Naive thymus-derived CD4-positive, alpha-beta T cell (primary cell): ENCODE measurements around the gene ECHS1. TPM values are rescaled to one million over a fixed set of nuclear protein-coding genes. Genes with fewer than 3 reads are reported as not detected.

ENCODE experiments used
- ATAC-seq: fragments of 150-1000 bp; cut with Tn5 transposase; 2 replicates; pipeline ENCODE4 v1.10.0; 2021; ENCODE audit warnings: mild to moderate bottlenecking, moderate library complexity
- CTCF ChIA-PET: fragments of 350-600 bp; sonication (Branson Sonifier 250); formaldehyde crosslinking; loops from one replicate; lab custom pipeline; 2021; ENCODE audit warnings: antibody characterized with exemption; lab: Charles Lee
- POLR2A ChIA-PET: fragments of 350-600 bp; sonication (Branson Sonifier 250); formaldehyde crosslinking; loops from one replicate; lab custom pipeline; 2021; ENCODE audit warnings: antibody characterized with exemption, inconsistent platforms; lab: Charles Lee
- DNase-seq, 9 donors: peaks; one replicate each; pipeline versions ENCODE4 v3.0.0 to v3.0.0-alpha.2; 2020 to 2022; ENCODE audit warnings: mixed read lengths in 1 of 9
- H3K27ac ChIP-seq: one replicate; pipeline ENCODE4 v1.7.0; 2013; ENCODE audit warnings: mild to moderate bottlenecking, low read depth, low read length, moderate library complexity
- H3K27me3 ChIP-seq, 2 donors: one replicate each; pipeline ENCODE4 v1.7.0; 2013; ENCODE audit warnings: low read length in 2 of 2, mild to moderate bottlenecking in 2 of 2, moderate library complexity in 2 of 2; ENCODE audit not compliant: control insufficient read depth in 2 of 2, insufficient read depth in 2 of 2
- H3K36me3 ChIP-seq, 3 experiments: 1 replicate in 2 of 3; 2 replicates in 1 of 3; pipeline ENCODE4 v1.7.0; 2013; ENCODE audit warnings: low read length in 3 of 3, mild to moderate bottlenecking in 3 of 3, moderate library complexity in 1 of 3; ENCODE audit not compliant: insufficient read depth in 3 of 3, control insufficient read depth in 2 of 3
- H3K4me1 ChIP-seq, 2 donors: one replicate each; pipeline ENCODE4 v1.7.0; 2013; ENCODE audit warnings: low read length in 2 of 2, mild to moderate bottlenecking in 2 of 2, moderate library complexity in 1 of 2; ENCODE audit not compliant: control insufficient read depth in 2 of 2, insufficient read depth in 2 of 2
- H3K4me3 ChIP-seq: 2 replicates; pipeline ENCODE4 v1.7.0; 2013; ENCODE audit warnings: mild to moderate bottlenecking, low read length
- H3K9me3 ChIP-seq, 3 experiments: 1 replicate in 2 of 3; 2 replicates in 1 of 3; pipeline ENCODE4 v1.7.0; 2013; ENCODE audit warnings: low read length in 3 of 3; ENCODE audit not compliant: control insufficient read depth in 2 of 3
- H3K27ac Mint-ChIP-seq, 9 donors: one replicate each; pipeline ENCODE4 v1.8.0; 2020 to 2022; ENCODE audit warnings: mixed read lengths in 9 of 9, mild to moderate bottlenecking in 8 of 9, moderate library complexity in 5 of 9, inconsistent platforms in 2 of 9
- H3K27me3 Mint-ChIP-seq, 5 donors: one replicate each; pipeline ENCODE4 v1.8.0; 2021 to 2022; ENCODE audit warnings: mixed read lengths in 5 of 5, mild to moderate bottlenecking in 1 of 5
- H3K36me3 Mint-ChIP-seq, 5 donors: one replicate each; pipeline ENCODE4 v1.8.0; 2020 to 2022; ENCODE audit warnings: mixed read lengths in 5 of 5, mild to moderate bottlenecking in 3 of 5, inconsistent platforms in 1 of 5
- H3K4me1 Mint-ChIP-seq, 7 donors: one replicate each; pipeline ENCODE4 v1.8.0; 2020 to 2022; ENCODE audit warnings: mixed read lengths in 7 of 7, mild to moderate bottlenecking in 3 of 7, inconsistent platforms in 1 of 7
- H3K4me3 Mint-ChIP-seq, 10 donors: one replicate each; pipeline ENCODE4 v1.8.0; 2020 to 2022; ENCODE audit warnings: mild to moderate bottlenecking in 10 of 10, mixed read lengths in 10 of 10, moderate library complexity in 6 of 10, inconsistent platforms in 2 of 10
- H3K9me3 Mint-ChIP-seq, 11 donors: one replicate each; pipeline ENCODE4 v1.8.0; 2020 to 2022; ENCODE audit warnings: mixed read lengths in 11 of 11, mild to moderate bottlenecking in 4 of 11, inconsistent platforms in 1 of 11, moderate library complexity in 1 of 11
- intact Hi-C, 2 donors: fragments of 100-400 bp; cut with micrococcal nuclease; formaldehyde crosslinking; loops; one replicate each; pipeline ENCODE4 v1.15.1; 2023
- polyA plus RNA-seq, 2 donors: library from polyadenylated mRNA; unstranded; fragments of 300-500 nt; fragmentation: Illumina TruSeq; gene quantifications; one replicate each; pipeline ENCODE4 v1.2.3, GENCODE V29; 2021
- total RNA-seq, 6 experiments: library from RNA in 5 of 6; stranded (reverse) in 5 of 6; gene quantifications; 1 replicate in 5 of 6; 2 replicates in 1 of 6; pipeline ENCODE4 v1.2.3 and lab custom pipeline; 2021 to 2026

The ECHS1 gene
- total and polyA plus RNA-seq, 7 experiments from 2014 or later: 17.5 to 104 (median 30.6) TPM

DNA sequence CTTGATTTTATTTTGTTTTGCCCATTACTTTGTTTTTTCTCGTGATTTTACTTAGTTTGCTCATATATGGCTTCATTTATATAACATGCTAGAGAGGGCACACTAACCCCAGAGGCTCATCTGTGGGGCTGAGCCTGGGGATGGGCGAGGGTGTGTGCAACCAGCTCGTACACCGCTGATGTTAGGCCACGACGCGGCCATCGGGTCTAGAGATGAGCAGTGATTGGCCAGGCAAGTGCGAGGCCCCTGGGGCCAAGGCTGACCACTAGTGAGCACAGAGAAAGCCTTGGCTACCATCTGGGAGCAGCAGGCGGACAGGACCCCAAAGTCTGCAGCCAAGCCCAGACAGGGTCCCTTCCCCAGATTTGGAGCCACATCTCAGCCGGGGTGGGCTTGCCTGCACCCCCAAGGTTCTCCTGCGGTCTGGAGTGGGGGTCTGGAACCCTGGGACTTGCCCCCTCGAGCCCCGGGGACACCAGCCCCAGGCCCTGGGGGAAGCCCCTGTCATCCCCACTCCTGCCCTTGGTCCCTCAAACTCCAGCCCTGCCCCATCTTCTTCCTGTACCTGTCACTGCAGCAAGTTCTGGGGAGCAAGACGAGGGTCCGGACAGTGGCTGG lies 19.1 kb downstream of the ECHS1 start:
- Mint-ChIP-seq H3K36me3 (no peaks in the 10 kb centered on the region), H3K27me3 (peaks cover 0 to 3% (median 0%) of the 10 kb centered on the region in 5 donors), H3K4me1 (peaks cover 0 to 6% (median 4%) of the 10 kb centered on the region in 7 donors), H3K27ac (no peak overlapping the region), H3K9me3 (no peaks in the 10 kb centered on the region), H3K4me3 (no peak overlapping the region)
- no peak overlapping the region for H3K27ac ChIP-seq
- DNase-seq (no peak), ATAC-seq (no peak)
- ChIA-PET POLR2A (interaction anchor here (1.5 kb wide), 1 partner anchor 35 kb away, joined by 3 read pairs; no protein-coding TSS in a partner anchor), CTCF (no interaction called here)
- intact Hi-C loops: no loop called here
- no peaks in the 10 kb centered on the region for H3K4me1 ChIP-seq
- H3K27me3 ChIP-seq: no peaks in the 10 kb centered on the region
- H3K4me3 ChIP-seq: no peak overlapping the region
- H3K36me3 ChIP-seq: no peaks in the 10 kb centered on the region
- H3K9me3 ChIP-seq: no peaks in the 10 kb centered on the region

DNA sequence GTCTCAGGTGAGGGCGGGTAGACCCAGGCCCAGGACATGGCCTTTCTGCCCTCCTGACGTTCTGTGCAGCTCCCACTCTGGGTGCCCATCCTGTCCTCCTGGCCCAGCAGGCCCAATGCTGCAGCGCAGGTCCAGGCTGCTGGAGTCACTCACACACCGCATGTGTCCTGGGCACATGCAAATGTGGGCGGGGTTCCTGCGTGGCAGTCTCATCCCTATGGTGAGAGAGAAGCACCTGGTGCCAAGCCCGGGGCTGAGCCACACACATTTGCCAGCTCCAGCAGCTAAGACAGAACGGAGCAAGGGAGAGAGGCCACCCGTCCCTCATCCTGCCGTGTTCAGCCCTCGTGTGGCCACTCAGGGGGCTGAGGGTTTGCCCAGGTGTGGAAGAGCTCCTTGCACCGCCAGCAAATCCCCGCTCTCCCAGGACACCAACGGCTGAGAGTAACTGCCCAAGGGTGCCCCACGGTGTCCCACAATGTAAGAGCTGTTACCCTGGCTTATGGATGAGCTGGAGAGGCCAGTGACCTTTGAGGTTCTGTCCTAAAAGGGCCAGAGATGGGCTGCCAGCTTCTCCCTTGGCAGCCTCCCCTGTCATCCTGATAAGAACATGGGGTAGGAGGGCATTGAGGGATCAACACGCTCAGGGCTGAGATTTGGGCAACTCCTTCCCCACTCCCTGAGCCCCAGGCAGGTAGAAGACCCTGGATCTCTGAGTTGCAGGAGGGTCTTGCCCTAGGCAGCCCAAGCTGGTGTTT lies 19.8 kb downstream of the ECHS1 start:
- Histone ChIP-seq H3K4me1 (no peaks in the 10 kb centered on the region), H3K9me3 (no peaks in the 10 kb centered on the region), H3K27ac (no peak overlapping the region), H3K27me3 (no peaks in the 10 kb centered on the region), H3K36me3 (no peaks in the 10 kb centered on the region), H3K4me3 (no peak overlapping the region)
- DNase-seq (no peak), ATAC-seq (no peak)
- intact Hi-C loops: no loop called here
- POLR2A ChIA-PET: interaction anchor here (1.5 kb wide), 1 partner anchor 36 kb away, joined by 3 read pairs; no protein-coding TSS in a partner anchor
- Mint-ChIP-seq H3K4me1 (peaks cover 0 to 6% (median 4%) of the 10 kb centered on the region in 7 donors), H3K9me3 (no peaks in the 10 kb centered on the region), H3K27me3 (peaks cover 0 to 6% (median 0%) of the 10 kb centered on the region in 5 donors), H3K36me3 (no peaks in the 10 kb centered on the region), H3K4me3 (no peak overlapping the region), H3K27ac (no peak overlapping the region)
- CTCF ChIA-PET: interaction anchor here (1.1 kb wide), 1 partner anchor 24 kb away, joined by 3 read pairs; no protein-coding TSS in a partner anchor

DNA sequence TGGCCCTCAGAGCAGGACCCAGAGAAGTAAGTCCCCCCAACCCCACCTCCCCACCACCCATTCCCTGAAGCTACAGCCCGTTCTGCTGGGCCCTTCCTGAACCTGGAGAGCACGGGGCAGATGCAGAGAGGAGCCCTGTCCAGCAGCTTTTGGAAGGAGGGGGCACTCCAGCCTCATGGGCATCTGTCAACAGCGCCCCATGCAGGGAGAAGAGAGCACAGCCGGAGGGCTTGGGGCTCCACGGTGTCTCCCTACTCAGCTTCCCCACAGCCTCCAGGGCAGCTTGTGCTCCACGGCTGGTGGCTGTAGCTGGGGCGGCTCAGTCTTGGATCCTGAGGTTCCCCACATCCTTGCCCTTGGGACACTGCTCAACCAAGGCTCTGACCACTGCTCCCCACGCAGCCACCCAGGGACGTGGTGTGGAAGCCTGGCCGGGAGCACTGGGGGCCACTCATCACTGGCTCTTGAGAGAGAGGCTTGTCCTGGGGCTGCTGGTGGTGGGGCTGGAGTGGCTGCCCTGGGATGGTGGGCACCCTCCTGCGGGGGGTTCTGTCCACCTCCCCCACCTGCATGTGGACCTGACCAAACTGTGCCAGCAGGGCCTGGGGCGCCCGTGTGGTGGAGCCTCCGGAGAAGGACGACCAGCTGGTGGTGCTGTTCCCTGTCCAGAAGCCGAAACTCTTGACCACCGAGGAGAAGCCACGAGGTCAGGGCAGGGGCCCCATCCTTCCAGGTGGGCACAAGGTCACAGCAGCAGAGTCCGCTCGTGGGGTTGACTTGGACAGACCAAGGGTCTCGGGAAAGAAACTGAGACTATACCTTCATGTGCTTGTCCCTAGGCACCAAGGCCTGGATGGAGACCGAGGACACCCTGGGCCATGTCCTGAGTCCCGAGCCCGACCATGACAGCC lies 21.5 kb downstream of the ECHS1 start:
- Mint-ChIP-seq H3K4me3 (no peak overlapping the region), H3K36me3 (no peaks in the 10 kb centered on the region), H3K9me3 (no peaks in the 10 kb centered on the region), H3K27ac (no peak overlapping the region), H3K27me3 (peaks cover 0 to 6% (median 0%) of the 10 kb centered on the region in 5 donors), H3K4me1 (peaks cover 0 to 6% (median 4%) of the 10 kb centered on the region in 7 donors)
- POLR2A ChIA-PET: no interaction called here
- Histone ChIP-seq H3K4me3 (no peak overlapping the region), H3K27me3 (no peaks in the 10 kb centered on the region), H3K36me3 (no peaks in the 10 kb centered on the region), H3K4me1 (no peaks in the 10 kb centered on the region), H3K9me3 (no peaks in the 10 kb centered on the region), H3K27ac (no peak overlapping the region)
- ATAC-seq (no peak), DNase-seq (no peak)
- CTCF ChIA-PET: no interaction called here
- intact Hi-C loops: no loop called here

- peaks cover 0 to 4% (median under 1%) of the 10 kb centered on the region in 7 donors for H3K4me1 Mint-ChIP-seq
Observed at GRCh38 chr10:133350950-133351329, 22.2 kb downstream of the ECHS1 start.

GRCh38 chr10:133350283-133350949 lies 22.7 kb downstream of the ECHS1 start:
- Mint-ChIP-seq H3K9me3 (no peaks in the 10 kb centered on the region), H3K4me3 (no peak overlapping the region), H3K27me3 (peaks cover 3 to 11% (median 5%) of the 10 kb centered on the region in 5 donors), H3K4me1 (peaks cover 0 to 1% (median 0%) of the 10 kb centered on the region in 7 donors), H3K27ac (no peak overlapping the region), H3K36me3 (no peaks in the 10 kb centered on the region)
- Histone ChIP-seq H3K36me3 (no peaks in the 10 kb centered on the region), H3K4me1 (no peaks in the 10 kb centered on the region), H3K4me3 (no peak overlapping the region), H3K27me3 (peaks cover 0 to 5% of the 10 kb centered on the region in 2 donors), H3K27ac (no peak overlapping the region), H3K9me3 (no peaks in the 10 kb centered on the region)
- ChIA-PET CTCF (no interaction called here), POLR2A (no interaction called here)
- intact Hi-C loops: no loop called here
- ATAC-seq (no peak), DNase-seq (no peak)

More at GRCh38 chr10:133350950-133351329, 22.2 kb downstream of the ECHS1 start:
- no peak for DNase-seq
- Histone ChIP-seq H3K27ac (no peak overlapping the region), H3K4me1 (no peaks in the 10 kb centered on the region), H3K4me3 (no peak overlapping the region), H3K27me3 (no peaks in the 10 kb centered on the region), H3K36me3 (no peaks in the 10 kb centered on the region), H3K9me3 (no peaks in the 10 kb centered on the region)
- peaks cover 0 to 6% (median under 1%) of the 10 kb centered on the region in 5 donors for H3K27me3 Mint-ChIP-seq
- CTCF ChIA-PET: no interaction called here
- ATAC-seq: no peak
- POLR2A ChIA-PET: no interaction called here
- intact Hi-C loops: no loop called here
- no peaks in the 10 kb centered on the region for H3K9me3 Mint-ChIP-seq
- no peak overlapping the region for H3K4me3 Mint-ChIP-seq
- no peaks in the 10 kb centered on the region for H3K36me3 Mint-ChIP-seq
- H3K27ac Mint-ChIP-seq: no peak overlapping the region

DNA sequence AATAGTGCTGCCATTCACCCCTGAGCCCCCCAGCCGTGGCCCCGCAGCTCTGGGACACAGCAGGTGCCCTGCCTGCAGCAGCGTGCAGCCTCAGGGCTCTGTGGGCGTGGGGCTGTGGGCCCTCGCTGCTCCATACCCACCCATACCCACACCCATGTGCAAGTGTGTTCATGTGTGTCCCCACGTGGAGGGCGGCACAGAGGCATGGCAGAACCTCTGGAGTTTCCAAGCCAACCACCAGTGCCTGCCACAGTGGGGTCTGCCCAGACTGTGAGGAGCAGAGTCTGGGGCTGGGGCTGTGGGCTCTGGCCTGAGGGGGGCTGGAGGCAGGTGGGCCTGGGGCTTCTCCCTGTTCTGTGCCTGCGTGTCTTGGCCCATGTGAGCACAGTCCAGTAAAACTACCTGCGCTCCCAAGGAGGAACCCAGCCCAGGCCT lies 23.6 kb downstream of the ECHS1 start:
- no peaks in the 10 kb centered on the region for H3K36me3 Mint-ChIP-seq
- peaks cover 0 to 10% of the 10 kb centered on the region in 2 donors for H3K27me3 ChIP-seq

More for the DNA sequence above, 23.6 kb downstream of the ECHS1 start:
- Mint-ChIP-seq H3K4me3 (no peak overlapping the region), H3K9me3 (no peaks in the 10 kb centered on the region), H3K27ac (peak overlapping the region in 1 of 9 donors; percentile 0), H3K27me3 (peaks cover 9 to 19% (median 11%) of the 10 kb centered on the region in 5 donors), H3K4me1 (peaks cover 0 to 1% (median 0%) of the 10 kb centered on the region in 7 donors)
- Histone ChIP-seq H3K4me3 (no peak overlapping the region), H3K9me3 (no peaks in the 10 kb centered on the region), H3K4me1 (no peaks in the 10 kb centered on the region), H3K27ac (no peak overlapping the region), H3K36me3 (no peaks in the 10 kb centered on the region)
- no peak for ATAC-seq
- no peak for DNase-seq
- ChIA-PET CTCF (no interaction called here), POLR2A (interaction anchor here (0.6 kb wide), 1 partner anchor 1378 kb away, joined by 3 read pairs; no protein-coding TSS in a partner anchor)
- intact Hi-C loops: no loop called here
